HG03060 (cell line): ENCODE results near the gene TMTC1.

Experiments
- ATAC-seq: cut with Tn5 transposase; IDR thresholded peaks from one replicate; pipeline ENCODE4 v1.9.1; 2021; ENCODE audit warnings: low read depth, moderate number of reproducible peaks; ENCODE audit not compliant: unreplicated experiment

TMTC1 gene

DNA sequence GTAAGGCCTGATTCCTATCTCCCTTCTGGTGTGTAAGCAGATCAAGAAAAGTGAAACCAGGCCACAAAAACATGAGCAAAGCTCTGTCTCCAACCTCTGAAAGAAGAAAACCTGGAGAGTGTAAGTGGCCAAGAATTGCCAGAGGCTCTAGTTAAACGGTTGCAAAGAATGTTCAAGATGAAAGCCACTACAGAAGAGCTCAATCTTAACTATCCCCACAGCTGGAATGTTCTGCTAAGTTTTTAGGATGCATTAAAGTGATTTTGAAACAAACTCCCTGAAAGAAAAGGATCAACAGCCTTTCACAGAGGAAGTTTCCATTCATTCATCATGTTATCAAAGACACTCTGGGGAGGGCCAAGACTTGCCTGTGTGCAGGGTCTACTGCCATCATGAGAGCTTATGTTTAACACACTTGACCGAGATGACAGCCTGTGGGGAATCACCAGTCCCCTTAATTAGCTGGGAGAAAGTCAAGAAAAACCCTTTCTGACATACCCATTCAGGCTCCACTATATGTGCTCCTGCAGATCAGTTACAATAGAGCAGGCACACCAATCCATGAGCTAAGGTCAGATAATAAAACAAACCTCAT, 158.3 kb downstream of the TMTC1 start:
- ATAC-seq: no peak

DNA sequence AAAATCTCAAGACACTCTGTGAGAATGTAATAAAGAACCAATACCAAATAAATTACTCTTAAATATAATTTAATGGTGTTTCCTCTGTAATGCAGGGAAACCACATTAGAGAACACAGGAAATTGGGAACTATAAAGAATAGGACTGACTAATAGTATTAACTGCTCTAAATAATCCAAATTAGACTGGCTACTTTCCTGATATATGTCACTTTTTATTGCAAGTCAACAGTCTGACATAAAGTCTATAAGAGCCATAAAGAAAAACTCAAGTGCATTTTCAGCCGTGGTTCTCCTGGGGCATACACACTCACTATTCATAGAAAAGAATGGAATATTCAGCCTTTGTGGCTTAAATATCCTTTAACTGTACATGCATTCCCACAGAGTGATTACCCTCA, 161.5 kb downstream of the TMTC1 start:
- no peak for ATAC-seq

- no peak for ATAC-seq
These were observed 163.7 kb downstream of the TMTC1 start for GRCh38 chr12:29620030-29620429.

- no peak for ATAC-seq
These were observed 166.3 kb downstream of the TMTC1 start for GRCh38 chr12:29617407-29617803.

GRCh38 chr12:29616664-29617406, 166.9 kb downstream of the TMTC1 start:
- ATAC-seq: no peak

- ATAC-seq: no peak
These were observed 168.9 kb downstream of the TMTC1 start for GRCh38 chr12:29614694-29615325.

DNA sequence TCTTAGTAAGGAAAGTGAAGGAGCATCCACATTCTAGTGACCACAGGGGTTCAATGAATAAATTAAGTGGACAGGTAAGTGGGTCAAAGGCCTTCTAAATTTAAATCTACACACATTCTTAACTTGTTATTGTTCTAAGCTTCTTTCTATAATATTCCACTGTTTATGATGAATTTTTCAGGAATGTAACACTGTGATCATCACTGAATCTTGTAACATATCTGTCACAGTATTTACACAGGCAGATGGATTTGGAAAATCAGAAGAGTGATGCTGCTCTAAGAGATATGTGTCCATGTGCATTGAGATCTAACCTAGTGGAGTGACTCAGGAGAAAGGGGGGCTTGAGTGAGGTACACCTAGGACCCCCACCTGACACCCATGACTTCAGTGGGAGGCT, 170.8 kb downstream of the TMTC1 start:
- ATAC-seq: no peak

- no peak for ATAC-seq
These were observed 171.8 kb downstream of the TMTC1 start for GRCh38 chr12:29611906-29612305.

- ATAC-seq: no peak
These were observed 173.1 kb downstream of the TMTC1 start for GRCh38 chr12:29610473-29611170.

DNA sequence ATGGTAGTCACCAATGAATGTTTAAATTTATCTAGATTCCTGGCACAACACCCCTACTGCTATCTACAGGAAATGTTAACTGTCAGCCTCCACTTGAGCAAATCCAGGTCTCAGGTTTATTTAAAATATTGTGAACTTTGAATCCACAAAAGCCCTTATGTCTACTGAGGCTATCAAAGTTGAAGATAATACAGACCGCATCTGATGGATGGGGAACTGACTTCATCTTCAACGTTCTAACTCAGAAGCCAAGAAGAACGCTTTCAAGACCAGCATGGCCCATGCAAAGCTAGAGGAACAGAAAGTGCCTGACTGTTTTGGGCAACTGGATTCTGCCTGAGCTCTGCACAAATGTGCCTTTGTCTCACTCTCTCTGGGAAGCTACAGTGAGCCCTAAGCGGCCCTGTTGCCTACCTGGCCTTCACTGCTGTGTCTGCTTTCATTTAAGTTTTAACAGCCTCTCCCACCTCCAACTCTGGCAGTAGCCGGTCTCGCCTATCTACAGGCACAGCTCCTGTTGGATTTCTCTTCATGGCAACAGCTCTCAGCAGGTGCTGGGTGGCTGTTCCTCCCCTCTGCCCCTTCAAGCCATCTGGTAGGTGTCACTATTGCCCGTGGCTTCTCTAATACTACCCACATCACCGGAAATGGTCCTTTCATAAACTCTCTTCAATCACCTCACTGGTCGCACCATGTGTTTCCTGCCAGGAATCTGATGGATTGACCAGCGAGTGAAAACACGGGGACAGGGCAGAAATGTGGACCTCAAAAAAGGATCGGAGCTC, 174.1 kb downstream of the TMTC1 start:
- no peak for ATAC-seq

DNA sequence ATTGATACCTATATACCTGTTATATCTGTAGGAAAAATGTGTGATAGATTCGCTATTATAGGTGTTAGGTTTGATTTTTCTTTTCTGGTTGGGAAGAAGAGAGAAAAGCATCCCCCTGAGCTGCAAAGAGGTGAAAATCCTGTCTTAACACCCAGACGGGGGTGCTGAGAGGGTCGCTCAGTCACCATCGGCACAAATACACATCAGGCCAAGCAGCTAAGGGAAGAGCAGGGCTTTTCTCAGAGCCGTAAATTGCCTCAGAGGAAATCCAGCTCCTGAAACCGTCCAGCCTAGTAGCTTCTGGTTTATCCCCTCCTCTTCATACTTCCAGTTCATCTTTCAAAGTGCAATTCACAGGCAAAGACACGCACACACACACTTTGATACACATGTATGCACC, 175.2 kb downstream of the TMTC1 start:
- no peak for ATAC-seq

- no peak for ATAC-seq
These were observed 184.4 kb downstream of the TMTC1 start for GRCh38 chr12:29599381-29599780.

DNA sequence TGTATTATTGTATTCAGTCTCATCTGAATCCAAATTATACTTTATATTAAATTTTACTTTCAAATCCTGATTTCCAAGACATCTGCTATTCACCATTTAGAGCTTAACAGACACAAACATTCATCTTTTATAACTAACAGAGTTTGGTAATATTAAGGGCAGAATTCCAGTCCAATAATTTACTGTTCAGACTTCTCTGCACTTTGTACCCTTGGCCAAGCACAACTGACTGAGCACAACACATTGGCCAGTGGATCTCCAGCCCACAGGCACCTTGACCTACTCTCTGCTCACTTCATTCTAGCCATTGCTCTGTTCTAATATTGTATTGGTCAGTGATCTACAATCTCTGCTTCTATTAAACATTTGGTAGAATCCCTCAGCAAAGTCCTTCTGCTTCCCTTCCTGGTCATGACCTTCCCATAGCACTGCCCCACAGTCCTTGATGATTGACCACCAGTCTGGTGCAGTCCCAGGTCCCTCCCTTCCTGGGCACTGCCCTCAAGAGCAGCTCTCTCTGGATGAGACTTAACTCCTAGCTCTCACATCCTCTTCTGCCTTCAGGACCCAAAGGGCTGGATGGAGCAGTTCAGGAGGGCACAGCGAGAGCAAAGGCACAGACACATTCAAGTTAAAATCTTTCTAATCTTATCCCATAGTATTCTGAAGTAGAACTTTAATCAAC, 188.5 kb downstream of the TMTC1 start:
- no peak for ATAC-seq

DNA sequence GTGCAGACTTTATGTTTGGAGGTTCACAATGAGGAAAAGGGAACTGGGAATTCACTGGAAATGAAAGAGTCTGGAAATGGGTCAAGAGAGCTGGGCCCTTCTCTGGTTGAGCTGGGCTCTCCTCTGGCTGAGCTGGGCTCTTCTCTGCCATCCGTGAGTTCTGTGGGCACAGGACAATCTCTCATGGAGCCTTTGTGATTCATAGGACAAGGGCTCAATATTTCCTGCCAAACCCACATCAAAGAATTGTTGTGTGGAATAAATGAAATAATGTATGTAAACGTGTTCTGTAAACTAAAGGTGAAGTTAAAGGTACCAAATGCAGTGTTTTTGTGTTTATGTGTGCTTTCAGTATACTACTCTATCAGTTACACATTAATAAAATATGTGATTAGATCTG, 190.7 kb downstream of the TMTC1 start:
- ATAC-seq: no peak

- ATAC-seq: no peak
These were observed 192.4 kb downstream of the TMTC1 start for GRCh38 chr12:29591140-29592020.

- no peak for ATAC-seq
These were observed 193.9 kb downstream of the TMTC1 start for GRCh38 chr12:29589851-29590250.

DNA sequence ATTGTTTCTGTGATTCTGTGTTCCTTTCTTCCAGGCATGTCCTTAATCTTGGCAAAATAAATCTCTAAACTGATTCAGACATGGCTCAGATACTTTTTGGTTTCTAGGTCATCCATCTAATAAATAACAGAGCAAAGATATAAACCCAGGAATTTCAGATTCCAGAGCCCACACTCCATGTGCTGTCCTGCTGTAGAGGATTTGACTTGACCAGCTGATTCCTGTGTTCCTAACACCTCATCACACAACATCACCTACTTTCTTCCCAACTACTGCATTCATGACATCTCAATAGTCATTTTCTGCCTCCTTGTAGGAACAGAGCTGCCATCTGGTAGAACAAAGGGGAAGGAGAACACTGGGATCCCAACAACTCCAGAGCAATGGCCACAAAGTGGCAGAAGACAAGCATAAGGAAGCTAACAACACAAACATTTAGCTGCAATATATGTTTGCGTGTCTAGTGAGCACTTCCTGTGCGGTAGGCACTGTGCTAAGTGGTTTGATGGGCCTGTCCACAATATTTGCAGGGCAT, 194.4 kb downstream of the TMTC1 start:
- no peak for ATAC-seq

DNA sequence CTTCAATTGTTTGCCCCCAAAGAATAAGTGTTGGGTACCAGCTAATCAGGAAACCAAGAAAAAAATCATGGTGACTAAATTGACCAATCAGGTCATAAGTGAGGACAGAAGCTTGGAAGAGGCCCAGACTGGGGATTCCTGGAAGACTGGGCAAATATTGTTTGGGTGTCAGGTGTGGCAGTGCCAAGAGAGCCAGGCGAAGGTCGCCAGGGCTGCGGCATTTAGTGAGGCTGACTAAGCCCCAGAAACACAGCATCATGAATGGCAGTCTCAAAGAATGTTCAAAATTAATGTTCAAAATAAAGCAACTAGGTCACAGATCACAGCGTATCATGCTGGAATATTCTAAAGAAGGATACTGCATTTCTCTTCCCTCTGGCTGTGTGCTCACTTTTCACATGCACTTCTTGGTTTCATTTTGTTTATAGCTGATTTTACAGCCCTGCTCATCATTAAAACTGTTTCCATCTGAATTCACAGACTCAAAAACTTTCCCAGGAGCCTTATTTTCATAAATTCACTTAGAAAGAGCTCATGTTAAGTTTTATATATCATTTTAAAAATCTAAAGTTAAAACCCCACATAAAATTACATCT, 201.0 kb downstream of the TMTC1 start:
- no peak for ATAC-seq
